ENCODE measurements around the gene TSHZ2.

- TF ChIP-seq CTCF (conservative IDR thresholded peaks at IDR 0.05) (no peak), ZFX (IDR thresholded peaks at IDR 0.05) (no peak)
These were observed 352.7 kb downstream of the TSHZ2 start for GRCh38 chr20:53324816-53325215.

All from C4-2B (cell line).